K562 (cell line): ENCODE results near the gene C16orf89. TPM values are rescaled to one million over a fixed set of nuclear protein-coding genes. Genes with fewer than 3 reads are reported as not detected.

Source experiments
- ATAC-seq: fragments of 200-7000 bp; cut with Tn5 transposase; 3 replicates; pipeline ENCODE4 v1.9.1; 2020; ENCODE audit warnings: moderate library complexity
- BruUV-seq: library from RNA; stranded (reverse); fragments of 400-500 nt; replicated peaks from 2 replicates; lab custom pipeline; 2021; lab: Mats Ljungman, UMichigan
- CTCF ChIA-PET: fragments of 300-600 bp; formaldehyde crosslinking; extraction: SDS; loops from one replicate; lab custom pipeline; 2021; ENCODE audit warnings: low intra/inter-chr PET ratio; lab: Yijun Ruan, JAX
- POLR2A ChIA-PET: fragments of 300-600, 350-650 bp; sonication (Branson Sonifier 250); formaldehyde crosslinking; extraction: SDS; loops from one replicate; lab custom pipeline; 2021; ENCODE audit warnings: antibody characterized with exemption, inconsistent platforms; lab: Yijun Ruan, JAX
- DNase-seq, 4 experiments: peaks; one replicate each; pipeline versions ENCODE4 v3.0.0 to v3.0.0-alpha.2; 2011 to 2018; ENCODE audit warnings: low spot score in 3 of 4, mixed read lengths in 3 of 4; ENCODE audit errors: extremely low read depth in 1 of 4
- FAIRE-seq: peaks from 2 replicates; lab custom pipeline; 2011; peaks lifted over from hg19 to GRCh38; lab: Jason Lieb, UNC
- H2AFZ ChIP-seq: 2 replicates; pipeline ENCODE4 v1.6.0; 2011; ENCODE audit warnings: low read depth, low read length, control low read depth, inconsistent platforms
- H3K27ac ChIP-seq: fragments of 200-600 bp; 3 replicates; pipeline ENCODE4 v1.8.0; 2011; ENCODE audit warnings: low read depth, mild to moderate bottlenecking, control low read depth, inconsistent platforms, low read length, moderate library complexity, mixed read lengths; ENCODE audit errors: extremely low read depth
- H3K27me3 ChIP-seq, 2 experiments: fragments of 300-600 bp in 1 of 2; 2 replicates in 1 of 2; 3 replicates in 1 of 2; pipeline versions ENCODE4 v1.6.0 to v1.8.0; 2011; ENCODE audit warnings: inconsistent platforms in 2 of 2, low read length in 2 of 2, mild to moderate bottlenecking in 1 of 2, mixed read lengths in 1 of 2, moderate library complexity in 1 of 2; ENCODE audit not compliant: control insufficient read depth in 2 of 2, insufficient read depth in 2 of 2
- H3K36me3 ChIP-seq: fragments of 300-600 bp; 3 replicates; pipeline ENCODE4 v1.8.0; 2011; ENCODE audit warnings: mild to moderate bottlenecking, low read length, inconsistent platforms; ENCODE audit not compliant: control insufficient read depth, insufficient read depth
- H3K4me1 ChIP-seq, 2 experiments: fragments of 200-600 bp in 1 of 2; replicated peaks in 1 of 2; 2 replicates in 1 of 2; 3 replicates in 1 of 2; pipeline versions ENCODE4 v1.5.1 to v1.8.0; 2011; ENCODE audit warnings: inconsistent platforms in 2 of 2, low read length in 2 of 2, mild to moderate bottlenecking in 1 of 2, mixed read lengths in 1 of 2, moderate library complexity in 1 of 2; ENCODE audit not compliant: control insufficient read depth in 2 of 2, insufficient read depth in 2 of 2
- H3K4me2 ChIP-seq: 2 replicates; pipeline ENCODE4 v1.6.1; 2011; ENCODE audit warnings: low read length, control low read depth, inconsistent platforms, mixed read lengths; ENCODE audit not compliant: insufficient read depth
- H3K4me3 ChIP-seq: fragments of 200-600 bp; sonication (generic), shearing (Covaris generic); 2 replicates; pipeline ENCODE4 v1.5.1; 2016; ENCODE audit warnings: control low read depth, inconsistent platforms
- H3K79me2 ChIP-seq: fragments of 200-600 bp; 3 replicates; pipeline ENCODE4 v1.8.0; 2011; ENCODE audit warnings: low read length, inconsistent platforms; ENCODE audit not compliant: control insufficient read depth, insufficient read depth
- H3K9ac ChIP-seq, 2 experiments: 2 replicates each; pipeline versions ENCODE4 v1.6.0 to v1.6.1; 2011; ENCODE audit warnings: low read depth in 2 of 2, low read length in 2 of 2, control low read depth in 1 of 2, inconsistent platforms in 1 of 2, mild to moderate bottlenecking in 1 of 2, mixed read lengths in 1 of 2; ENCODE audit not compliant: insufficient read depth in 1 of 2
- H3K9me1 ChIP-seq: one replicate; pipeline ENCODE4 v1.6.0; 2011; ENCODE audit warnings: inconsistent platforms, mild to moderate bottlenecking, low read length, moderate library complexity; ENCODE audit not compliant: control insufficient read depth, insufficient read depth
- H3K9me3 ChIP-seq: replicated peaks from 2 replicates; pipeline ENCODE4 v1.5.1; 2011; ENCODE audit warnings: low read depth, low read length, inconsistent platforms; ENCODE audit not compliant: control insufficient read depth, insufficient read depth
- H4K20me1 ChIP-seq: replicated peaks from 2 replicates; pipeline ENCODE4 v1.6.1; 2011; ENCODE audit warnings: low read length, inconsistent platforms, mixed read lengths; ENCODE audit not compliant: control insufficient read depth, insufficient read depth
- ETV6 ChIP-seq, 3 experiments: fragments of 150-350 bp in 1 of 3; sonication (generic) in 1 of 3; formaldehyde crosslinking in 1 of 3; IDR thresholded peaks; 2 replicates each; pipeline versions ENCODE4 v1.6.1 to v1.8.0; 2014 to 2022; ENCODE audit warnings: borderline replicate concordance in 2 of 3, low read depth in 2 of 3, antibody characterized with exemption in 1 of 3, low read length in 1 of 3, mild to moderate bottlenecking in 1 of 3, missing genetic modification reagents in 1 of 3
- FOXO4 ChIP-seq: fragments of 450-650 bp; formaldehyde crosslinking; IDR thresholded peaks from 2 replicates; pipeline ENCODE4 v1.4.0; 2020; ENCODE audit warnings: mild to moderate bottlenecking, moderate library complexity
- HDAC2 ChIP-seq: fragments of 450-650 bp; IDR thresholded peaks from 2 replicates; pipeline ENCODE4 v1.6.1; 2016; ENCODE audit warnings: mild to moderate bottlenecking
- MED1 ChIP-seq: sonication (generic); formaldehyde crosslinking; IDR thresholded peaks from 2 replicates; pipeline ENCODE4 v1.8.1; 2023; ENCODE audit warnings: missing genetic modification reagents, borderline replicate concordance
- SAP30 ChIP-seq: fragments of 200-600 bp; sonication (generic); IDR thresholded peaks from 2 replicates; pipeline ENCODE4 v1.6.1; 2012; ENCODE audit warnings: borderline replicate concordance, low read depth, mild to moderate bottlenecking, moderate library complexity, low read length, control low read depth, inconsistent platforms; ENCODE audit not compliant: insufficient read depth, poor library complexity, severe bottlenecking
- SMAD3 ChIP-seq: fragments of 450-650 bp; formaldehyde crosslinking; conservative IDR thresholded peaks from 2 replicates; pipeline ENCODE4 v1.4.0; 2020; ENCODE audit warnings: mild to moderate bottlenecking
- SUPT5H ChIP-seq: fragments of 450-650 bp; IDR thresholded peaks from 2 replicates; pipeline ENCODE4 v1.6.1; 2016
- TBP ChIP-seq: optimal IDR thresholded peaks from 2 replicates; pipeline ENCODE3; 2011; ENCODE audit warnings: low read depth, low read length, improper control_type of control experiment
- ZBTB7A ChIP-seq: IDR thresholded peaks from 2 replicates; pipeline ENCODE4 v1.6.1; 2011; ENCODE audit warnings: low read depth, mild to moderate bottlenecking, low read length, moderate library complexity, borderline replicate concordance; ENCODE audit not compliant: control insufficient read depth
- ZNF740 ChIP-seq, 3 experiments: fragments of 200-800 bp in 1 of 3; sonication (Bioruptor generic) in 1 of 3; sonication (generic) in 1 of 3; formaldehyde crosslinking in 1 of 3; IDR thresholded peaks; 2 replicates each; pipeline versions ENCODE4 v1.6.1 to v1.8.0; 2016 to 2022; ENCODE audit warnings: mild to moderate bottlenecking in 2 of 3, missing compliant biosample characterization in 2 of 3, missing genetic modification characterization in 2 of 3, missing genetic modification reagents in 1 of 3
- WGBS: fragments of 100-300 bp; shearing (Covaris generic); methylation state at CpG from one replicate; pipeline ENCODE4 v1.1.6; 2016; ENCODE audit warnings: low coverage, mixed read lengths; ENCODE audit not compliant: insufficient coverage; ENCODE audit errors: missing lambda C conversion rate; 5-methylcytosine and 5-hydroxymethylcytosine counted together
- in situ Hi-C: fragments of 300-500 bp; cut with MboI; formaldehyde crosslinking; loops from 4 replicates; pipeline ENCODE4 v1.15.0; 2018; ENCODE audit warnings: inconsistent platforms, mixed read lengths
- intact Hi-C: fragments of 100-400 bp; cut with micrococcal nuclease; formaldehyde crosslinking; loops from 2 replicates; pipeline ENCODE4 v1.14.2; 2022
- polyA plus RNA-seq, 8 experiments: library from polyadenylated mRNA; depleted of rRNA in 4 of 8; stranded (reverse) in 5 of 8; unstranded in 3 of 8; fragments of >200 nt; fragmentation: Nextera tagmentation in 2 of 8; fragmentation: Illumina TruSeq in 1 of 8; extraction: Ambion mirVana in 2 of 8; extraction: Trizol in 1 of 8; gene quantifications; 2 replicates each; pipeline versions ENCODE4 v1.2.1 to v1.2.3, GENCODE V29; 2011 to 2014; ENCODE audit warnings: inconsistent platforms in 1 of 8, missing spikeins in 1 of 8
- total RNA-seq, 7 experiments: library from RNA; depleted of rRNA in 6 of 7; stranded (reverse); fragments of >200 nt in 6 of 7; fragmentation: Illumina TruSeq in 2 of 7; extraction: Trizol in 2 of 7; gene quantifications; 2 replicates each; pipeline versions ENCODE4 v1.2.1 to v1.2.3, GENCODE V29; 2011 to 2021; ENCODE audit warnings: low replicate concordance in 1 of 7

The C16orf89 gene
- total and polyA plus RNA-seq, 9 of the 15 experiments (the other 6 are each of a cell fraction or from before 2014, with no cell fraction given) = not detected

GRCh38 chr16:5071681-5072333, 6.1 kb upstream of the C16orf89 start, which contains the start of gene ALG1:
TSS of gene ALG1 (plus strand) at chr16:5071843. CDS start at chr16:5071850, 7 bp downstream.
- peak; percentile 93 to 97 (median 96) for DNase-seq
- peak; percentile 73 for FAIRE-seq
- Histone ChIP-seq H3K79me2 (peaks cover 16% of the 10 kb centered on the region), H4K20me1 (no peaks in the 10 kb centered on the region), H3K9me1 (no peaks in the 10 kb centered on the region), H3K9me3 (peaks cover 5% of the 10 kb centered on the region; the same call in 1 of the 2 replicates), H2AFZ (peak within 1 kb of the TSS; percentile 96), H3K4me2 (peak within 1 kb of the TSS; percentile 99), H3K9ac (peak within 1 kb of the TSS; percentile 83 to 93), H3K4me3 (peak within 1 kb of the TSS; percentile 94), H3K27me3 (peaks cover 5 to 10% of the 10 kb centered on the region in 2 experiments; a peak in 2 of 5 replicates), H3K4me1 (peaks cover 5 to 6% of the 10 kb centered on the region in 2 experiments; a peak in 3 of 5 replicates), H3K27ac (peak within 1 kb of the TSS; percentile 74), H3K36me3 (peaks cover 26% of the 10 kb centered on the region)
- under 1% methylated on average over 49 of the region's 53 CpGs for WGBS
- in situ Hi-C loops (no loop called here), intact Hi-C loops (no loop called here)
- peak; percentile 97 for ATAC-seq
- TSS peak; percentile 60 for BruUV-seq
- POLR2A ChIA-PET = interaction anchor here (0.7 to 1.5 kb wide), 4 partner anchors 10 to 309 kb away, joined by 3 to 6 read pairs (median 5); no protein-coding TSS in a partner anchor
- CTCF ChIA-PET = no interaction called here
- TF ChIP-seq FOXO4 (no peak), TBP (peak; percentile 91), ZBTB7A (peak; percentile 53; the same call in 1 of the 2 replicates), ETV6 (IDR thresholded peaks at IDR 0.05; ENCODE audit: borderline replicate concordance in 1 of 2, low read depth in 2 of 2, low read length in 1 of 2) (no peak), ETV6 (CRISPR knock-in tag; IDR thresholded peaks at IDR 0.05; ENCODE audit: borderline replicate concordance) (no peak), SUPT5H (peak; percentile 95), SMAD3 (CRISPR knock-in tag) (peak; percentile 75), MED1 (CRISPR knock-in tag) (no peak), ZNF740 (CRISPR knock-in tag; IDR thresholded peaks at IDR 0.05) (no peak), ZNF740 (tag; IDR thresholded peaks at IDR 0.05) (no peak), HDAC2 (peak; percentile 84; the same call in 1 of the 2 replicates), SAP30 (peak; percentile 98)
